22Rv1 (cell line): ENCODE results near the gene STYXL1.

ENCODE experiments used
- H3K27ac ChIP-seq: fragments of 450-650 bp; 2 replicates; pipeline ENCODE4 v1.5.1; 2017
- CTCF ChIP-seq: fragments of 450-650 bp; IDR thresholded peaks from 2 replicates; pipeline ENCODE4 v1.5.1; 2017; ENCODE audit warnings: mild to moderate bottlenecking
- ZFX ChIP-seq: fragments of 450-650 bp; IDR thresholded peaks from 2 replicates; pipeline ENCODE4 v1.6.1; 2017; ENCODE audit warnings: antibody characterized with exemption, borderline replicate concordance

STYXL1 gene

GRCh38 chr7:75969182-75969581, 78.6 kb downstream of the STYXL1 start:
- peak overlapping the region; percentile 40 for H3K27ac ChIP-seq
- TF ChIP-seq CTCF (no peak), ZFX (no peak)

- peak overlapping the region; percentile 40 for H3K27ac ChIP-seq
Observed at GRCh38 chr7:75968561-75969001, 79.2 kb downstream of the STYXL1 start.

GRCh38 chr7:75968012-75968411, 79.8 kb downstream of the STYXL1 start:
- H3K27ac ChIP-seq: no peak overlapping the region
- no peak for TF ChIP-seq CTCF
- no peak for TF ChIP-seq ZFX

More at GRCh38 chr7:75968561-75969001, 79.2 kb downstream of the STYXL1 start:
- no peak for TF ChIP-seq ZFX
- no peak for TF ChIP-seq CTCF

- no peak overlapping the region for H3K27ac ChIP-seq
- TF ChIP-seq CTCF (no peak), ZFX (no peak)
Observed at GRCh38 chr7:75967487-75967997, 80.3 kb downstream of the STYXL1 start.

- TF ChIP-seq ZFX: no peak
- TF ChIP-seq CTCF: no peak
Observed at GRCh38 chr7:75967055-75967454, 80.7 kb downstream of the STYXL1 start.

GRCh38 chr7:75966190-75966961, 81.4 kb downstream of the STYXL1 start:
- H3K27ac ChIP-seq: no peak overlapping the region
- no peak for TF ChIP-seq CTCF
- no peak for TF ChIP-seq ZFX

More at GRCh38 chr7:75967055-75967454, 80.7 kb downstream of the STYXL1 start:
- H3K27ac ChIP-seq: no peak overlapping the region

GRCh38 chr7:75965617-75966016, 82.2 kb downstream of the STYXL1 start:
- H3K27ac ChIP-seq: no peak overlapping the region
- TF ChIP-seq ZFX: no peak
- TF ChIP-seq CTCF: no peak
